ENCODE results near the gene MACROD2. TPM values are rescaled to one million over a fixed set of nuclear protein-coding genes. Genes with fewer than 3 reads are reported as not detected.
"Not testable (repeated sequence)": the region's sequence is repeated elsewhere in the genome, so short reads cannot be mapped to it uniquely, and the experiment has no call there.

MACROD2 gene
- total and polyA plus RNA-seq, 11 donors, result 0.54 to 5.4 (median 2.4) TPM

DNA sequence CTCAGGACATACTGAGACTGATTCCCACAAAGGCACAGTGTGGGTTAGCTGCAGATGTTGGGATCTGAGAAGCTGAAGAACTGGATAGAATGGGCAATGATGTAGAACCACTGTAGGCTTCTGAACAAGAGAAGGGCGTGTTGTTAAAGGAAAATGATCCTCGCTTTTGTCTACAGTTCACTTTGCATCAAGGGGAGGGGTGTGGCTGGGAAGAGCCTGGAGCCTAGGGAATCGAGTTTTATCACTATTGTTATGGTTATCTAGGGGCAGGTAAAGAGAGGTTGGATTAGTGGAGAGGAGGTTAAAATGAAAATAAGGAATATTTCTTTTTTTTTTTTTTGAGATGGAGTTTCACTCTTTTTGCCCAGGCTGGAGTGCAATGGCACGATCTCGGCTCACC, 1809.8 kb downstream of the MACROD2 start:
- intact Hi-C loops (cut with DNase I), result no loop called here
- no peak for ATAC-seq
- no peaks in the 10 kb centered on the region for H3K4me1 ChIP-seq
- TF ChIP-seq CTCF (IDR thresholded peaks at IDR 0.05) (no peak), POLR2A (IDR thresholded peaks at IDR 0.05) (no peak)
- no peak overlapping the region for H3K4me3 ChIP-seq
- 80 to 87% (median 85%) methylated on average over 5 of the region's 5 CpGs for WGBS, 4 donors
- no peaks in the 10 kb centered on the region for H3K9me3 ChIP-seq
- H3K27ac ChIP-seq, result no peak overlapping the region
- no peaks in the 10 kb centered on the region for H3K27me3 ChIP-seq
- DNase-seq, result no peak
- no peaks in the 10 kb centered on the region for H3K36me3 ChIP-seq

DNA sequence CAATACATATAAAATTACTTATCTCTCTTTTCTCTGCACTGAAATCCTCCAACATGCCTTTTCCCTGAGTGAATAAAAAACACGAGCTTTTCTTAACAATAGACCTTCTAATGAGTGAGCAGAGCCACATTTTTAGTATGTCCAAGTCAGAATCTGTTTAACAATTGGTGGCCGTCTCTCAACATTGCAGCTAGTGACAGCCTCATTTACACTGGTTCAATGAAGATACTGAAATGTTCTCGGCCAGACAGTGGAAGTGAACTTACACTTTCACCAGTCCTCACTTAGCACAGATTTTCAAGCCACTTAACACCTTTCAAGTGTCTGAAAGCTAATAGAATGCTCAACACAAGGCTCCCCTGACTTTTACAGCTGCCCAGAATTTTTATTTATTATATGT, 1810.8 kb downstream of the MACROD2 start:
- Histone ChIP-seq H3K4me1 (no peaks in the 10 kb centered on the region), H3K27me3 (no peaks in the 10 kb centered on the region), H3K9me3 (no peaks in the 10 kb centered on the region), H3K36me3 (no peaks in the 10 kb centered on the region), H3K27ac (no peak overlapping the region), H3K4me3 (no peak overlapping the region)
- ATAC-seq, result no peak
- DNase-seq, result no peak
- intact Hi-C loops (cut with DNase I), result no loop called here
- TF ChIP-seq CTCF (IDR thresholded peaks at IDR 0.05) (no peak), POLR2A (IDR thresholded peaks at IDR 0.05) (no peak)
- 37 to 51% (median 42%) methylated on average over 3 of the region's 3 CpGs for WGBS, 4 donors

- no peaks in the 10 kb centered on the region for H3K36me3 ChIP-seq
- no peaks in the 10 kb centered on the region for H3K9me3 ChIP-seq
- H3K27me3 ChIP-seq, result no peaks in the 10 kb centered on the region
- DNase-seq, result no peak
- no peak overlapping the region for H3K4me3 ChIP-seq
- WGBS, 4 donors, result 74 to 82% (median 77%) methylated on average over 5 of the region's 5 CpGs
- no peak for ATAC-seq
- intact Hi-C loops (cut with DNase I), result no loop called here
- TF ChIP-seq CTCF (IDR thresholded peaks at IDR 0.05), result no peak
- TF ChIP-seq POLR2A (IDR thresholded peaks at IDR 0.05), result no peak
- no peaks in the 10 kb centered on the region for H3K4me1 ChIP-seq
- no peak overlapping the region for H3K27ac ChIP-seq
These were observed 1812.0 kb downstream of the MACROD2 start for GRCh38 chr20:15807271-15807670.

DNA sequence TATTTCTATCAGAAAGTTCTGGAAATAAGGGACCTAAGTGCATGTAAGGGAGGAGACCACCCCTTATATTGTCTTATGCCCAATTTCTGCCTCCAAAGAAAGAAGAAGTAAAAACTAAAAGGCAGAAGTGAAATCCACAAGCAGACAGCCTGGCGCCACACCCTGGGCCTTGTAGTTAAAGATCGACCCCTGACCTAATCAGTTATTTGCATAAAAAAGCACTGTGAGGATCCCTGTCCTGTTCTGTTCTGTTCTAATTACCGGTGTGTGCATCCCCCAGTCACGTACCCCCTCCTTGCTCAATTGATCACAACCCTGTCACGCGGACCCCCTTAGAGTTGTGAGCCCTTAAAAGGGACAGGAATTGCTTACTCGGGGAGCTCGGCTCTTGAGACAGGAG, 1812.5 kb downstream of the MACROD2 start:
- WGBS, 4 donors, result 90 to 94% (median 91%) methylated on average over 8 of the region's 8 CpGs
- DNase-seq, result not testable (repeated sequence)

DNA sequence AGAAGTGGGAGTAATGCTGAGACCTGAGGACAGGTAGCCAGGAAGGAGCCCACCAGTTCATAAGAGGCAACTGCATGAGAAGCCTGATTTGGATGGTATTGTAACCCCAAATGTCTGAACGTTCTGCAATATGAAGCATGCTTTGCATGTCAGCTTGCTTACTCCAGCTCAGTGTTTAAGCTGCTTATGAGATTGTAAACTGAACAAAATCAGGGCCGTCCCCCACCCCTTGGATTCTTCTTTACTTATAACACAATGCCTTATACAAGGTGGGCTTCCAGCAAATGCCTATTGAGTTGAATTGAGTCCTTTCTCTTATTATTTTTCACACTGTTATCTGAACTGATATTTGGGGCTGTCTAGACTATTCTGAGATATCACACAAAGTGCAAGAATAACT, 1816.6 kb downstream of the MACROD2 start:
- no peaks in the 10 kb centered on the region for H3K36me3 ChIP-seq
- no peak for TF ChIP-seq CTCF (IDR thresholded peaks at IDR 0.05)
- TF ChIP-seq POLR2A (IDR thresholded peaks at IDR 0.05), result no peak
- H3K4me3 ChIP-seq, result no peak overlapping the region
- no peak overlapping the region for H3K27ac ChIP-seq
- 58 to 71% (median 68%) methylated on average over 2 of the region's 2 CpGs for WGBS, 4 donors
- H3K27me3 ChIP-seq, result no peaks in the 10 kb centered on the region
- ATAC-seq (no peak), DNase-seq (no peak)
- H3K4me1 ChIP-seq, result no peaks in the 10 kb centered on the region
- intact Hi-C loops (cut with DNase I), result no loop called here
- H3K9me3 ChIP-seq, result no peaks in the 10 kb centered on the region

More for the DNA sequence above, 1812.5 kb downstream of the MACROD2 start:
- H3K4me3 ChIP-seq; intact Hi-C loops (cut with DNase I); H3K36me3 ChIP-seq; H3K4me1 ChIP-seq; H3K27ac ChIP-seq; H3K27me3 ChIP-seq; H3K9me3 ChIP-seq; ATAC-seq: not testable (repeated sequence)
